ENCODE results near the gene ATP11B. TPM values are rescaled to one million over a fixed set of nuclear protein-coding genes. Genes with fewer than 3 reads are reported as not detected.

The ATP11B gene
- total RNA-seq, 2 experiments from 2014 or later: 139 to 143 TPM

DNA sequence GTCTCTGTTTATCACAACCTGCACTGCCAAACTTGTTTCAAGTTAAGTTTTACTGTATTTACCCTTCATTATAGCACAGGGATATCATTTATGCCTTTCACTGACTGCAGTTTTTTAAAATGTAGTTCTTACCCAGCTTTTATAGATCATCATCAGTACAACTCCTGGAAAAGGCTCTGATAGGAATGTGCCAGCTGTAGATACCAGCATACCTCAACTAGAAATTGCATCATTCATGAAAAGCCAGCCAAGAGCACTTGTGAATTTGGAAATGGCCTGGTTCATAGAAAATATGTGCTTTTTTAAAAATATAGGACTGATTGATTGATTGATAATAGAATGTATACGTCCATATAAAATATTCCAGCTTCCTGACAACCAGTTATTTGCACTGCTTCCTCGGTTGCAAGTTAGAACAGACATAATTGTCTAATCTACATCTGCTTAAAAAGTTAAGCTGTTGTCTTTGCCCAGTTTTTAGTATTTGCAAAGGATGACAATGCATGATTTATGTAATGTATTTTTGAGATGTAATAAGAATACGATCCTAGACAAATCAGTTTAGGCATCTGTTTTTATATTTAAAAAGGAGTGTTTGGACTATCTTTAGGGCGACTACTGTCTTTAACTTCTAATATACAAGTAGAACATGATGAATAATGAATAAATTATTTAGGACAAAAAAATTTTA is 128.5 kb downstream of the ATP11B start:
- H3K4me3 ChIP-seq (ENCODE audit: low read length): no peak overlapping the region
- H3K27ac ChIP-seq (ENCODE audit: low read depth in 1 of 2, low read length in 2 of 2): no peak overlapping the region
- ChIA-PET CTCF (interaction anchor here (1.0 kb wide), 1 partner anchor 12 kb away, joined by 3 read pairs; no protein-coding TSS in a partner anchor), POLR2A (no interaction called here)
- H3K4me1 Mint-ChIP-seq (ENCODE audit: low read depth): no peaks in the 10 kb centered on the region
- no peaks in the 10 kb centered on the region for H3K9me3 ChIP-seq (ENCODE audit: control insufficient read depth in 1 of 2, insufficient read depth in 1 of 2, low read length in 2 of 2)
- H3K9me3 Mint-ChIP-seq: no peaks in the 10 kb centered on the region
- DNase-seq (no peak), ATAC-seq (ENCODE audit: poor library complexity) (no peak)
- no peaks in the 10 kb centered on the region for H3K4me1 ChIP-seq (ENCODE audit: insufficient read depth, low read length)
- no peaks in the 10 kb centered on the region for H3K27me3 Mint-ChIP-seq
- TF ChIP-seq, protein P1, sequence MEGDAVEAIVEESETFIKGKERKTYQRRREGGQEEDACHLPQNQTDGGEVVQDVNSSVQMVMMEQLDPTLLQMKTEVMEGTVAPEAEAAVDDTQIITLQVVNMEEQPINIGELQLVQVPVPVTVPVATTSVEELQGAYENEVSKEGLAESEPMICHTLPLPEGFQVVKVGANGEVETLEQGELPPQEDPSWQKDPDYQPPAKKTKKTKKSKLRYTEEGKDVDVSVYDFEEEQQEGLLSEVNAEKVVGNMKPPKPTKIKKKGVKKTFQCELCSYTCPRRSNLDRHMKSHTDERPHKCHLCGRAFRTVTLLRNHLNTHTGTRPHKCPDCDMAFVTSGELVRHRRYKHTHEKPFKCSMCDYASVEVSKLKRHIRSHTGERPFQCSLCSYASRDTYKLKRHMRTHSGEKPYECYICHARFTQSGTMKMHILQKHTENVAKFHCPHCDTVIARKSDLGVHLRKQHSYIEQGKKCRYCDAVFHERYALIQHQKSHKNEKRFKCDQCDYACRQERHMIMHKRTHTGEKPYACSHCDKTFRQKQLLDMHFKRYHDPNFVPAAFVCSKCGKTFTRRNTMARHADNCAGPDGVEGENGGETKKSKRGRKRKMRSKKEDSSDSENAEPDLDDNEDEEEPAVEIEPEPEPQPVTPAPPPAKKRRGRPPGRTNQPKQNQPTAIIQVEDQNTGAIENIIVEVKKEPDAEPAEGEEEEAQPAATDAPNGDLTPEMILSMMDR (IDR thresholded peaks at IDR 0.05): no peak
- intact Hi-C loops (cut with DNase I, micrococcal nuclease): no loop called here
- peaks cover 69% of the 10 kb centered on the region for H3K36me3 Mint-ChIP-seq (ENCODE audit: low read depth)
- peaks cover 29% of the 10 kb centered on the region for H3K36me3 ChIP-seq (ENCODE audit: insufficient read depth, low read length)
- peak overlapping the region; percentile 44 for H3K27ac Mint-ChIP-seq
- H3K4me3 Mint-ChIP-seq: no peak overlapping the region
- H3K27me3 ChIP-seq (ENCODE audit: control insufficient read depth in 1 of 2, insufficient read depth in 2 of 2, low read length in 2 of 2): no peaks in the 10 kb centered on the region

DNA sequence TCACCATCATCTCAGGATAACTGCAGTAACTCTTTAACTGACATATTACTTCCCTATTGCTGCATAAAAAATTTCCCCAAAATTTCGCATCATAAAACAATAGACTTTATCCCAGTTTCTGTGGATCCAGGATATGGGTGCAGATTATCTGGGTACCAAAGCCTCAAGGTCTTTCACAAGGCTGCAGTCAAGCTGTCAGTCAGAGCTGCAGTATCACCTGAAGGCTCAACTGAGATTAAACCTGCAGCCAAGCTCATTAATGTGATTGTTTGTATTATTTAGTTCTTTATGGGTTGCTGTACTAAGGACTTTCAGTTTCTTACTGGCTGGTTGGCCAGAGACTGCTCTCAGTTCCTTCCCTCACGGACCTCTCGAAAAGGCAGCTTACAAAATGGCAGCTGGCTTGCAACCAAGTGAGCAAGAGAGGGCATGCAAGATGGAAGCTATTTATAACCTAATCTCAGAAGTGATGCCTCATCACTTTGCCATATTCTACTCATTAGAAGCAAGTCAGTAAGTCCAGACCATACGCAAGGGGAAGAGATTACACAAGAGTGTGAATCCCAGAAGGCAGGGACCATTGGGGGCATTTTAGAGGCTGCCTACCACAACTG is 132.1 kb downstream of the ATP11B start:
- no peak overlapping the region for H3K27ac Mint-ChIP-seq
- Histone ChIP-seq H3K27ac (ENCODE audit: low read depth in 1 of 2, low read length in 2 of 2) (no peak overlapping the region), H3K27me3 (ENCODE audit: control insufficient read depth in 1 of 2, insufficient read depth in 2 of 2, low read length in 2 of 2) (no peaks in the 10 kb centered on the region), H3K36me3 (ENCODE audit: insufficient read depth, low read length) (peaks cover 8% of the 10 kb centered on the region), H3K4me1 (ENCODE audit: insufficient read depth, low read length) (no peaks in the 10 kb centered on the region), H3K9me3 (ENCODE audit: control insufficient read depth in 1 of 2, insufficient read depth in 1 of 2, low read length in 2 of 2) (peaks cover 0 to under 1% of the 10 kb centered on the region in 2 experiments), H3K4me3 (ENCODE audit: low read length) (no peak overlapping the region)
- CTCF ChIA-PET: no interaction called here
- H3K27me3 Mint-ChIP-seq: no peaks in the 10 kb centered on the region
- peaks cover 74% of the 10 kb centered on the region for H3K36me3 Mint-ChIP-seq (ENCODE audit: low read depth)
- ATAC-seq (ENCODE audit: poor library complexity) (no peak), DNase-seq (no peak)
- peaks cover 6% of the 10 kb centered on the region for H3K9me3 Mint-ChIP-seq
- TF ChIP-seq, protein P1 (IDR thresholded peaks at IDR 0.05): no peak
- H3K4me3 Mint-ChIP-seq: no peak overlapping the region
- peaks cover 5% of the 10 kb centered on the region for H3K4me1 Mint-ChIP-seq (ENCODE audit: low read depth)
- intact Hi-C loops (cut with DNase I, micrococcal nuclease): no loop called here
- POLR2A ChIA-PET: no interaction called here

DNA sequence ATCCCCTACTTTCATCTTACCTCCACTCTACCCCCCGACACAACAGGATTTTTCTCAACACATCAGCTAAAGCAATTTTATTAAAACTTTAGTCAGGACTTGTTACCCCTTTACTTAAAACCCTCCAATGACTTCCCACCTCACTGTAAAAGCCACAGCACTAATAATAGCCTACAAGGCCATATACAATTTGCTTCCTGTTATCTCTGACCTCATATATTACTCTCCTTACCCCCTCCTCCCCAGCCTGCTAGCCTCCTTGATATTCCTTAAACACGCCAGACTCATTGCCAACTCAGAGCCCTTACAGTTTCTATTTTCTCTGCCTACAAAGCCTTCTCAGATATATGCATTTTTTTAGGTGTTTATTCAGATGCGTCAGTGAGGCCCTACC is 132.6 kb downstream of the ATP11B start:
- H3K36me3 ChIP-seq (ENCODE audit: insufficient read depth, low read length): peaks cover 5% of the 10 kb centered on the region
- Mint-ChIP-seq H3K4me3 (no peak overlapping the region), H3K27ac (no peak overlapping the region), H3K27me3 (no peaks in the 10 kb centered on the region), H3K4me1 (ENCODE audit: low read depth) (peaks cover 5% of the 10 kb centered on the region), H3K36me3 (ENCODE audit: low read depth) (peaks cover 73% of the 10 kb centered on the region), H3K9me3 (peaks cover 6% of the 10 kb centered on the region)
- peaks cover 0 to 6% of the 10 kb centered on the region in 2 experiments for H3K9me3 ChIP-seq (ENCODE audit: control insufficient read depth in 1 of 2, insufficient read depth in 1 of 2, low read length in 2 of 2)
- no peaks in the 10 kb centered on the region for H3K27me3 ChIP-seq (ENCODE audit: control insufficient read depth in 1 of 2, insufficient read depth in 2 of 2, low read length in 2 of 2)
- TF ChIP-seq, protein P1 (IDR thresholded peaks at IDR 0.05): no peak
- DNase-seq (no peak), ATAC-seq (ENCODE audit: poor library complexity) (no peak)
- H3K27ac ChIP-seq (ENCODE audit: low read depth in 1 of 2, low read length in 2 of 2): no peak overlapping the region
- ChIA-PET POLR2A (no interaction called here), CTCF (no interaction called here)
- H3K4me1 ChIP-seq (ENCODE audit: insufficient read depth, low read length): no peaks in the 10 kb centered on the region
- H3K4me3 ChIP-seq (ENCODE audit: low read length): no peak overlapping the region
- intact Hi-C loops (cut with DNase I, micrococcal nuclease): no loop called here
